ENCODE results near the gene NPHP4. TPM values are rescaled to one million over a fixed set of nuclear protein-coding genes. Genes with fewer than 3 reads are reported as not detected.

The NPHP4 gene
- polyA plus RNA-seq, 1 of the 3 experiments (the other 2 are of a cell fraction) = 7.0 TPM

- no peak for TF ChIP-seq ZBTB33 (IDR thresholded peaks at IDR 0.05; ENCODE audit: borderline replicate concordance, low read depth)
- TF ChIP-seq CTCF (IDR thresholded peaks at IDR 0.05) = no peak
- TF ChIP-seq FOXM1 (IDR thresholded peaks at IDR 0.05; ENCODE audit: low read depth) = no peak
- TF ChIP-seq USF2 (IDR thresholded peaks at IDR 0.05; ENCODE audit: borderline replicate concordance, low read depth, low read length) = no peak
- TF ChIP-seq MEF2A (IDR thresholded peaks at IDR 0.05; ENCODE audit: borderline replicate concordance, low read depth) = no peak
- TF ChIP-seq POLR2AphosphoS5 (IDR thresholded peaks at IDR 0.05; ENCODE audit: low read depth, low read length) = no peak
- TF ChIP-seq RXRA (IDR thresholded peaks at IDR 0.05; ENCODE audit: borderline replicate concordance, low read depth) = no peak
- no peak for TF ChIP-seq SIN3A (IDR thresholded peaks at IDR 0.05; ENCODE audit: borderline replicate concordance, low read depth, low read length)
- no peak for TF ChIP-seq GATA2 (CRISPR knock-in tag; IDR thresholded peaks at IDR 0.05)
- TF ChIP-seq GABPA (IDR thresholded peaks at IDR 0.05; ENCODE audit: low read depth) = no peak
Measured at GRCh38 chr1:5949085-5949760, 43.0 kb downstream of the NPHP4 start (continued).

GRCh38 chr1:5948681-5949005 lies 43.6 kb downstream of the NPHP4 start:
- Histone ChIP-seq H3K27ac (ENCODE audit: low read depth in 2 of 2, low read length in 1 of 2) (no peak overlapping the region), H3K9me3 (no peaks in the 10 kb centered on the region), H3K4me1 (ENCODE audit: control insufficient read depth in 1 of 2, insufficient read depth in 2 of 2, low read depth in 1 of 2, low read length in 1 of 2) (peaks cover 0 to 5% of the 10 kb centered on the region in 2 experiments; a peak in 1 of 4 replicates), H3K4me3 (ENCODE audit: low read depth in 2 of 2, low read length in 1 of 2) (no peak overlapping the region), H2AFZ (ENCODE audit: low read depth) (no peak overlapping the region), H3K36me3 (replicated peaks in 1 of 2; ENCODE audit: control insufficient read depth in 1 of 2, insufficient read depth in 2 of 2, low read length in 1 of 2) (peaks cover 0 to 21% of the 10 kb centered on the region in 2 experiments), H3K79me2 (ENCODE audit: insufficient read depth) (no peaks in the 10 kb centered on the region), H3K27me3 (ENCODE audit: insufficient read depth) (no peaks in the 10 kb centered on the region), H3K9me2 (no peaks in the 10 kb centered on the region), H3F3A (replicated peaks; ENCODE audit: insufficient read depth) (no peaks in the 10 kb centered on the region), H4K20me1 (ENCODE audit: insufficient read depth) (no peaks in the 10 kb centered on the region), H3K9ac (no peak overlapping the region), H3K4me2 (no peak overlapping the region)
- WGBS (ENCODE audit: low lambda C conversion rate) = over 99% methylated on average over 4 of the region's 4 CpGs
- CTCF ChIA-PET = interaction anchor here (0.6 to 1.3 kb wide), 2 partner anchors 203 to 239 kb away, joined by 3 to 4 read pairs; no protein-coding TSS in a partner anchor
- TF ChIP-seq REST (IDR thresholded peaks at IDR 0.05; ENCODE audit: low read depth, low read length) (no peak), RXRA (IDR thresholded peaks at IDR 0.05; ENCODE audit: borderline replicate concordance, low read depth) (no peak), USF2 (IDR thresholded peaks at IDR 0.05; ENCODE audit: borderline replicate concordance, low read depth, low read length) (no peak), TAF1 (IDR thresholded peaks at IDR 0.05; ENCODE audit: borderline replicate concordance, low read depth, low read length) (no peak), GATA2 (CRISPR knock-in tag; IDR thresholded peaks at IDR 0.05) (no peak), TCF12 (IDR thresholded peaks at IDR 0.05) (no peak), NFIC (IDR thresholded peaks at IDR 0.05; ENCODE audit: borderline replicate concordance) (no peak), CHD2 (IDR thresholded peaks at IDR 0.05; ENCODE audit: low read length, partially characterized antibody) (no peak), RCOR1 (IDR thresholded peaks at IDR 0.05; ENCODE audit: low read length) (no peak), POLR2AphosphoS5 (IDR thresholded peaks at IDR 0.05; ENCODE audit: low read depth, low read length) (no peak), EP300 (IDR thresholded peaks at IDR 0.05; ENCODE audit: borderline replicate concordance in 1 of 2, low read depth in 1 of 2, low read length in 1 of 2) (no peak), MEF2A (IDR thresholded peaks at IDR 0.05; ENCODE audit: borderline replicate concordance, low read depth) (no peak)
- no peak for DNase-seq
- POLR2A ChIA-PET = no interaction called here
